ENCODE data around the gene ANKRD23.

ANKRD23 gene

GRCh38 chr2:96853321-96853720 lies 9.5 kb upstream of the ANKRD23 start:
- DNase-seq (ENCODE audit: low read depth in 2 of 2), result no peak
- no peak overlapping the region for H3K4me3 ChIP-seq (replicated peaks in 1 of 2; ENCODE audit: low read depth in 2 of 2, low read length in 2 of 2)
- TF ChIP-seq CTCF (IDR thresholded peaks at IDR 0.05; ENCODE audit: low read depth, low read length), result no peak

GRCh38 chr2:96852667-96853066 lies 8.8 kb upstream of the ANKRD23 start:
- no peak overlapping the region for H3K4me3 ChIP-seq (replicated peaks in 1 of 2; ENCODE audit: low read depth in 2 of 2, low read length in 2 of 2)
- DNase-seq (ENCODE audit: low read depth in 2 of 2), result no peak
- TF ChIP-seq CTCF (IDR thresholded peaks at IDR 0.05; ENCODE audit: low read depth, low read length), result no peak

- no peak for TF ChIP-seq CTCF (IDR thresholded peaks at IDR 0.05; ENCODE audit: low read depth, low read length)
- DNase-seq (ENCODE audit: low read depth in 2 of 2), result no peak
These were observed 4.4 kb upstream of the ANKRD23 start for GRCh38 chr2:96848264-96848663.

GRCh38 chr2:96847586-96847985 lies 3.8 kb upstream of the ANKRD23 start:
- no peak overlapping the region for H3K4me3 ChIP-seq (replicated peaks in 1 of 2; ENCODE audit: low read depth in 2 of 2, low read length in 2 of 2)
- DNase-seq (ENCODE audit: low read depth in 2 of 2), result no peak
- TF ChIP-seq CTCF (IDR thresholded peaks at IDR 0.05; ENCODE audit: low read depth, low read length), result no peak

More at GRCh38 chr2:96848264-96848663, 4.4 kb upstream of the ANKRD23 start:
- no peak overlapping the region for H3K4me3 ChIP-seq (replicated peaks in 1 of 2; ENCODE audit: low read depth in 2 of 2, low read length in 2 of 2)

- TF ChIP-seq CTCF (IDR thresholded peaks at IDR 0.05; ENCODE audit: low read depth, low read length), result no peak
- H3K4me3 ChIP-seq (replicated peaks in 1 of 2; ENCODE audit: low read depth in 2 of 2, low read length in 2 of 2), result no peak overlapping the region
- no peak for DNase-seq (ENCODE audit: low read depth in 2 of 2)
These were observed 3.0 kb upstream of the ANKRD23 start for GRCh38 chr2:96846825-96847224.

GRCh38 chr2:96844405-96844808 lies 586 bp upstream of the ANKRD23 start:
- H3K4me3 ChIP-seq (replicated peaks in 1 of 2; ENCODE audit: low read depth in 2 of 2, low read length in 2 of 2), result no peak overlapping the region
- no peak for TF ChIP-seq CTCF (IDR thresholded peaks at IDR 0.05; ENCODE audit: low read depth, low read length)
- DNase-seq (ENCODE audit: low read depth in 2 of 2), result no peak

GRCh38 chr2:96842600-96842999 lies 1.2 kb downstream of the ANKRD23 start:
- no peak for DNase-seq (ENCODE audit: low read depth in 2 of 2)
- no peak for TF ChIP-seq CTCF (IDR thresholded peaks at IDR 0.05; ENCODE audit: low read depth, low read length)
- H3K4me3 ChIP-seq (replicated peaks in 1 of 2; ENCODE audit: low read depth in 2 of 2, low read length in 2 of 2), result no peak overlapping the region
